Endothelial cell (in vitro differentiated cells): Measurements from ENCODE around the gene SSRP1. TPM values are rescaled to one million over a fixed set of nuclear protein-coding genes. Genes with fewer than 3 reads are reported as not detected.

Experiments used
- DNase-seq: peaks from one replicate; pipeline ENCODE4 v3.0.0; 2021; ENCODE audit warnings: low spot score
- H3K27ac Mint-ChIP-seq: one replicate; pipeline ENCODE4 v1.8.0; 2021; ENCODE audit warnings: mixed read lengths, inconsistent platforms; ENCODE audit not compliant: unreplicated experiment
- H3K27me3 Mint-ChIP-seq: one replicate; pipeline ENCODE4 v1.8.0; 2021; ENCODE audit warnings: mild to moderate bottlenecking, moderate library complexity, mixed read lengths, inconsistent platforms; ENCODE audit not compliant: unreplicated experiment
- H3K36me3 Mint-ChIP-seq: one replicate; pipeline ENCODE4 v1.8.0; 2021; ENCODE audit warnings: mild to moderate bottlenecking, low read depth, mixed read lengths, inconsistent platforms; ENCODE audit not compliant: unreplicated experiment
- H3K4me1 Mint-ChIP-seq: one replicate; pipeline ENCODE4 v1.8.0; 2021; ENCODE audit warnings: mild to moderate bottlenecking, mixed read lengths, inconsistent platforms; ENCODE audit not compliant: unreplicated experiment
- H3K4me3 Mint-ChIP-seq: one replicate; pipeline ENCODE4 v1.8.0; 2021; ENCODE audit warnings: mild to moderate bottlenecking, mixed read lengths, inconsistent platforms; ENCODE audit not compliant: unreplicated experiment
- H3K9me3 Mint-ChIP-seq: one replicate; pipeline ENCODE4 v1.8.0; 2021; ENCODE audit warnings: mixed read lengths, inconsistent platforms; ENCODE audit not compliant: unreplicated experiment
- total RNA-seq: library from RNA; stranded (reverse); fragmentation: NEBNext Ultra II Directional; extraction: Animal tissue kit (Norgen Biotek cat#: 25700); gene quantifications from one replicate; pipeline ENCODE4 v1.2.1, GENCODE V29; 2021; ENCODE audit not compliant: unreplicated experiment
- TF ChIP-seq, protein P1 (sequence below): fragments of 200-600 bp; sonication (generic); IDR thresholded peaks from one replicate; pipeline ENCODE4 v1.5.0; 2021; ENCODE audit warnings: antibody characterized with exemption; ENCODE audit not compliant: unreplicated experiment

The SSRP1 gene
- total RNA-seq, 1 donor from 2014 or later, result 134 TPM

DNA sequence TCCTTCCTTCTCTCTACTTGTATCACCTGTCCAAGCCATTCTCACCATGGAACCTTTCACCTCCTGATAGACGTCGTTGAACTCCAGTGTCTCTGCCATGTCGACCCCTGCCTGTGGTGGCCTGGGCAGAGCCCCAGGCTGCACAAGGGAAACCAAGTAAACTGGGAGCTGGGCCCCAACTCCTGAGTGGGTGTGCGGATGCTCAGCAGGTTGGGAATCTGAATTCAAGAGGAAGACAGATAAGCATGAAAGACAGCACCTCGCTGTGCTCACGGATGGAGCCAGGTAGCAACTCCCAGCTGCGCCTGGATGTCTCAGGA is 709 bp downstream of the SSRP1 start:
- Mint-ChIP-seq H3K4me3 (peak overlapping the region; percentile 94), H3K4me1 (peaks cover 38% of the 10 kb centered on the region), H3K9me3 (no peaks in the 10 kb centered on the region), H3K27me3 (peaks cover 20% of the 10 kb centered on the region), H3K36me3 (peaks cover 35% of the 10 kb centered on the region), H3K27ac (peak overlapping the region; percentile 95)
- DNase-seq, result no peak
- TF ChIP-seq, protein P1, sequence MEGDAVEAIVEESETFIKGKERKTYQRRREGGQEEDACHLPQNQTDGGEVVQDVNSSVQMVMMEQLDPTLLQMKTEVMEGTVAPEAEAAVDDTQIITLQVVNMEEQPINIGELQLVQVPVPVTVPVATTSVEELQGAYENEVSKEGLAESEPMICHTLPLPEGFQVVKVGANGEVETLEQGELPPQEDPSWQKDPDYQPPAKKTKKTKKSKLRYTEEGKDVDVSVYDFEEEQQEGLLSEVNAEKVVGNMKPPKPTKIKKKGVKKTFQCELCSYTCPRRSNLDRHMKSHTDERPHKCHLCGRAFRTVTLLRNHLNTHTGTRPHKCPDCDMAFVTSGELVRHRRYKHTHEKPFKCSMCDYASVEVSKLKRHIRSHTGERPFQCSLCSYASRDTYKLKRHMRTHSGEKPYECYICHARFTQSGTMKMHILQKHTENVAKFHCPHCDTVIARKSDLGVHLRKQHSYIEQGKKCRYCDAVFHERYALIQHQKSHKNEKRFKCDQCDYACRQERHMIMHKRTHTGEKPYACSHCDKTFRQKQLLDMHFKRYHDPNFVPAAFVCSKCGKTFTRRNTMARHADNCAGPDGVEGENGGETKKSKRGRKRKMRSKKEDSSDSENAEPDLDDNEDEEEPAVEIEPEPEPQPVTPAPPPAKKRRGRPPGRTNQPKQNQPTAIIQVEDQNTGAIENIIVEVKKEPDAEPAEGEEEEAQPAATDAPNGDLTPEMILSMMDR, result no peak

DNA sequence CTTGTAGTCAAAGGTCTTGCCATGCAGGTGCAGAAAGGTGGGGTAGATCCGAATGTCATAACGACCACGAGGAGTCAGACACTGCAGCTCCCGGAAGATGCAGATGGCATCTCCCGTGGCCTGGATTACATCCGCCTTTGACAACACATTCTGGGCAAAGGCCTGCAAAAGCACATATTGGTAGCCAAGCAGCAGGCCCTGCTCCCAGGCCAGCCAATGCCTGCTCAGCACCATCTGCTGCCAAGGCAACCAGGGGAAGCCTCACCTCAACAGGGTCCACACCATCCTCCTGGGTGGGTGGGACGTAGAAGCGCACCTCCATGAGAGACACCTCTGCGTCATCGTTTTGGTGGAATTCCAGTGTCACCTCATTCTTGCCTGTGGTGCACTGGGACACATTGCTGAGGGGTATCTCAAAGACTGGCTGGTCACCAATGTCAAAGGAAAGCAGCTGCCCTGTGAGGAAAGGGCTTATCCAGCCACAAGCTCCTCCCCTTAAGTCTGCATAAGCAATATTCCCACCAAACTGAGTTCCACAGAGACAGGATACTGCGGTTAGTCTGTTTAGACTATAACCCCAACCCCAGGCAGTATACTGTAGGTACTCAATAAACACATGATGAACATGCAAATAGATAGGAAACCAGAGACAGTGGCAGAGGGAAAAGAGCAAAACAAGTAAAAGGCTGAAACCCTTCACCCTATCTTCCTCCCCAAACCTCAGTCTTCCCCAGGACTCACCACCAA is 2.8 kb downstream of the SSRP1 start:
- Mint-ChIP-seq H3K9me3 (no peaks in the 10 kb centered on the region), H3K27ac (no peak overlapping the region), H3K27me3 (peaks cover 17% of the 10 kb centered on the region), H3K4me3 (peak overlapping the region; percentile 62), H3K36me3 (peaks cover 55% of the 10 kb centered on the region), H3K4me1 (peaks cover 24% of the 10 kb centered on the region)
- TF ChIP-seq, protein P1, result no peak
- DNase-seq, result no peak

DNA sequence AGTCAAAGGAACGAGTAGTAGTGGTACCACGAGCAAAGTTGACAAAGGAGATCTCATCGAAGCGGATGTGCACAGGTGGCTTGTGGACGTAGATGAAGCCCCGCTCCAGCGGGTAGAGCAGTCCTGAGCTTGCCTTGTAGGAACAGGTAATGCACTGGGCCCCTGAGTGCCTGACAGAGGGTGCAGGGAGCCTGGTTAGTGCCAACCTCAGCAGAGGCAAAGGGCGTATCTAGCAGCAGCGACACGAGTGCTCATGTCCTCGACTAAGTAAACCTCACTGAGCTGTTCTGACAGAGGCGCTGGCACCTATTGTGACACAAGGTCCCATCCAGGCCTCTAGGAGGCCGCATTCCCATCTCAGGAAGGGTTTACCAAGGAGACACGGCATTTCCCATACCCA is 4.0 kb downstream of the SSRP1 start:
- Mint-ChIP-seq H3K9me3 (no peaks in the 10 kb centered on the region), H3K4me1 (peaks cover 31% of the 10 kb centered on the region), H3K27ac (peak overlapping the region; percentile 42)

DNA sequence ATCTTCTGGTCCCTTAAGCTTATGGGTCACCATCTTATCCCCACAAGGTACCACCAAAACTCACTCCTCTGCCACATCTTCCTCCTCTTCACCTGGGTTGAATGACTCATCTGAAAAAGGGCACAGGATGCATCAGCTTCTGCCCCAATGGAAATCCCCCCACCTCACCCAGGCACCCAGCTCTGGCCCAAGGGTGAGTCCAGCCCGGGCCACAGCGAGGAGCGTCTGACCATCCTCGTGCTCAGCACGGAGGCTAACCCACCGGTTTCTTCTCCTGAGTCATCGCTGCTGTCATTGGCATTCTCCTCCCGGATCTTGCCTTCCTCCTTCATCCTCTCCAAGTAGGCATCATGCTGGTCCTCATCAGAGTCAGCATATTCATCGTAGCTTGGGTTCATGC is 5.7 kb downstream of the SSRP1 start:
- Mint-ChIP-seq H3K9me3 (no peaks in the 10 kb centered on the region), H3K4me3 (peak overlapping the region; percentile 40), H3K36me3 (peaks cover 81% of the 10 kb centered on the region), H3K27ac (no peak overlapping the region), H3K4me1 (peaks cover 38% of the 10 kb centered on the region), H3K27me3 (peaks cover 19% of the 10 kb centered on the region)
- DNase-seq, result no peak
- TF ChIP-seq, protein P1, result no peak

More for the DNA sequence above, 4.0 kb downstream of the SSRP1 start:
- Mint-ChIP-seq H3K27me3 (peaks cover 16% of the 10 kb centered on the region), H3K4me3 (no peak overlapping the region), H3K36me3 (peaks cover 66% of the 10 kb centered on the region)
- TF ChIP-seq, protein P1, result no peak
- DNase-seq, result no peak

DNA sequence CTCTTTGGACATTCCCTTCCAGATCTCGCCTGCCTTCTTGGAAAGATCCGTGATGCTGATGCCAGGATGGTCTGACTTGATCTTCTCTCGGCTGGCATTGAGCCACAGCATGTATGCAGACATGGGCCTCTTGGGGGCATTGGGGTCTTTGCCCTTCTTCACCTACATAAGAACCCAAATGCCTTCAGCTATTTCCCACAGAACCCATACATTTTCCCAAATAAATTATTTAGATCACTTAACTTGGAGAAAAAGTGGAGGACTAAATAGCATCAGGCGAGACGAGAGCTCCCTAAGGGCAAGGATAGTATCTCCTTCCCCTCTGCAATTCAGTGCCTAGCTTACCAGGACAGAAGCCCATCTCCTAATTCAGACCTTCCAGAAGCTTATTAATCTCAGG is 8.0 kb downstream of the SSRP1 start:
- Mint-ChIP-seq H3K36me3 (peaks cover 70% of the 10 kb centered on the region), H3K27me3 (peaks cover 20% of the 10 kb centered on the region), H3K4me3 (peak overlapping the region; percentile 54), H3K4me1 (peaks cover 37% of the 10 kb centered on the region), H3K9me3 (no peaks in the 10 kb centered on the region), H3K27ac (peak overlapping the region; percentile 22)
- TF ChIP-seq, protein P1, result no peak
- no peak for DNase-seq
